A549 (cell line): Measurements from ENCODE around the gene OCIAD2. TPM values are rescaled to one million over a fixed set of nuclear protein-coding genes. Genes with fewer than 3 reads are reported as not detected.
A peak's percentile ranks its signal among the peaks of the same experiment; 100 is the strongest.
"Not testable (repeated sequence)": the region's sequence is repeated elsewhere in the genome, so short reads cannot be mapped to it uniquely, and the experiment has no call there.

Experiments used
- ATAC-seq, 2 experiments: fragments of 200-7000 bp in 1 of 2; fragments of >200 bp in 1 of 2; cut with Nextera tagmentation in 1 of 2; cut with Tn5 transposase in 1 of 2; 3 replicates each; pipeline versions ENCODE4 v1.8.0 to v1.9.1; 2018 to 2020; ENCODE audit warnings: mild to moderate bottlenecking in 1 of 2, moderate library complexity in 1 of 2
- CTCF ChIA-PET: fragments of 300-600 bp; sonication (Branson Sonifier 250); formaldehyde crosslinking; extraction: SDS; loops from one replicate; lab custom pipeline; 2021; ENCODE audit warnings: antibody characterized with exemption, inconsistent platforms; lab: Yijun Ruan, JAX
- POLR2A ChIA-PET: fragments of 350-600 bp; formaldehyde crosslinking; extraction: SDS; loops from one replicate; lab custom pipeline; 2021; ENCODE audit warnings: antibody characterized with exemption, inconsistent platforms; lab: Yijun Ruan, JAX
- DNase-seq, 2 experiments: peaks; one replicate each; pipeline versions ENCODE4 v3.0.0 to v3.0.0-alpha.2; 2011 to 2016; ENCODE audit warnings: low read depth in 1 of 2, low spot score in 1 of 2
- FAIRE-seq: peaks from 2 replicates; lab custom pipeline; 2011; peaks lifted over from hg19 to GRCh38; lab: Jason Lieb, UNC
- H3K27ac ChIP-seq, 2 experiments: fragments of >200 bp; sonication (Bioruptor Twin); formaldehyde crosslinking; 3 replicates each; pipeline ENCODE4 v1.5.1; 2016 to 2017
- H3K4me1 ChIP-seq: fragments of >200 bp; sonication (Bioruptor Twin); formaldehyde crosslinking; 3 replicates; pipeline ENCODE4 v1.6.1; 2016
- H3K4me2 ChIP-seq: fragments of >200 bp; sonication (Bioruptor Twin); formaldehyde crosslinking; 3 replicates; pipeline ENCODE4 v1.6.1; 2016
- H3K4me3 ChIP-seq: fragments of >200 bp; sonication (Bioruptor Twin); formaldehyde crosslinking; 3 replicates; pipeline ENCODE4 v1.5.1; 2016
- H3K9me3 ChIP-seq: fragments of >200 bp; sonication (Bioruptor Twin); formaldehyde crosslinking; 3 replicates; pipeline ENCODE4 v1.6.1; 2016
- CBX2 ChIP-seq: fragments of 200-600 bp; sonication (generic); IDR thresholded peaks from 2 replicates; pipeline ENCODE4 v1.6.1; 2016; ENCODE audit warnings: low read depth, mild to moderate bottlenecking, borderline replicate concordance
- CEBPB ChIP-seq, 2 experiments: fragments of >200 bp in 1 of 2; sonication (Bioruptor Twin) in 1 of 2; formaldehyde crosslinking in 1 of 2; IDR thresholded peaks; 2 replicates each; pipeline ENCODE4 v1.6.1; 2012 to 2016
- EHMT2 ChIP-seq: fragments of 200-600 bp; sonication (generic); IDR thresholded peaks from 2 replicates; pipeline ENCODE4 v1.6.1; 2016; ENCODE audit warnings: antibody characterized with exemption, low read depth, mild to moderate bottlenecking, moderate library complexity
- EP300 ChIP-seq, 2 experiments: fragments of >200 bp; sonication (Bioruptor Twin); formaldehyde crosslinking; IDR thresholded peaks; 2 replicates in 1 of 2; 3 replicates in 1 of 2; pipeline ENCODE4 v1.6.1; 2016 to 2017
- FOSL2 ChIP-seq, 2 experiments: fragments of 450-650 bp in 1 of 2; fragments of >200 bp in 1 of 2; sonication (Bioruptor Twin) in 1 of 2; formaldehyde crosslinking; IDR thresholded peaks; 2 replicates each; pipeline versions ENCODE4 v1.5.0 to v1.6.1; 2016 to 2020; ENCODE audit warnings: mild to moderate bottlenecking in 1 of 2, moderate library complexity in 1 of 2
- GATA3 ChIP-seq: IDR thresholded peaks from 2 replicates; pipeline ENCODE4 v1.6.1; 2012; ENCODE audit warnings: borderline replicate concordance
- HDAC2 ChIP-seq: fragments of 200-600 bp; sonication (generic); IDR thresholded peaks from 2 replicates; pipeline ENCODE4 v1.6.1; 2016
- HEYL ChIP-seq: fragments of 250-450 bp; sonication (Bioruptor Pico); IDR thresholded peaks from 2 replicates; pipeline ENCODE4 v1.8.0; 2021; ENCODE audit warnings: mild to moderate bottlenecking, moderate library complexity
- JUN ChIP-seq, 2 experiments: fragments of >200 bp; sonication (Bioruptor Twin); formaldehyde crosslinking; IDR thresholded peaks; 2 replicates in 1 of 2; 3 replicates in 1 of 2; pipeline ENCODE4 v1.6.1; 2016 to 2017
- KDM5A ChIP-seq: fragments of 200-600 bp; sonication (generic); IDR thresholded peaks from 2 replicates; pipeline ENCODE4 v1.6.1; 2016; ENCODE audit warnings: antibody characterized with exemption, mild to moderate bottlenecking
- NFE2L2 ChIP-seq: fragments of 150-350 bp; conservative IDR thresholded peaks from 2 replicates; pipeline ENCODE4 v1.6.1; 2014; ENCODE audit warnings: low read length
- NPAS2 ChIP-seq: fragments of 250-450 bp; sonication (Bioruptor Pico); IDR thresholded peaks from 2 replicates; pipeline ENCODE4 v1.8.0; 2022; ENCODE audit warnings: mild to moderate bottlenecking, moderate library complexity, borderline replicate concordance
- NR3C1 ChIP-seq: fragments of >200 bp; sonication (Bioruptor Twin); formaldehyde crosslinking; IDR thresholded peaks from 3 replicates; pipeline ENCODE4 v1.6.1; 2017
- POLR2A ChIP-seq: IDR thresholded peaks from 2 replicates; pipeline ENCODE4 v1.6.1; 2012; ENCODE audit warnings: mild to moderate bottlenecking, low read length
- POLR2AphosphoS2 ChIP-seq: conservative IDR thresholded peaks from 2 replicates; pipeline ENCODE4 v1.6.1; 2012; ENCODE audit warnings: low read length, improper control_type of control experiment, inconsistent platforms
- RARB ChIP-seq: fragments of 250-450 bp; sonication (Bioruptor Pico); IDR thresholded peaks from 2 replicates; pipeline ENCODE4 v1.8.0; 2021; ENCODE audit warnings: mild to moderate bottlenecking, moderate library complexity
- REST ChIP-seq: fragments of 200-600 bp; sonication (generic); IDR thresholded peaks from 2 replicates; pipeline ENCODE4 v1.6.1; 2016; ENCODE audit warnings: antibody characterized with exemption, mild to moderate bottlenecking, moderate library complexity
- SMC3 ChIP-seq: fragments of >200 bp; sonication (Bioruptor Twin); formaldehyde crosslinking; IDR thresholded peaks from 3 replicates; pipeline ENCODE4 v1.6.1; 2018; ENCODE audit warnings: inconsistent platforms
- TP53 ChIP-seq: fragments of 250-450 bp; sonication (Bioruptor Pico); IDR thresholded peaks from 2 replicates; pipeline ENCODE4 v1.5.0; 2021; ENCODE audit warnings: mild to moderate bottlenecking, moderate library complexity
- ZNF302 ChIP-seq: fragments of 250-450 bp; sonication (Bioruptor Pico); IDR thresholded peaks from 2 replicates; pipeline ENCODE4 v1.9.0; 2021; ENCODE audit warnings: inconsistent platforms, mild to moderate bottlenecking, moderate library complexity
- WGBS: methylation state at CpG from one replicate; pipeline ENCODE4 v1.1.6; 2017; ENCODE audit errors: missing lambda C conversion rate; 5-methylcytosine and 5-hydroxymethylcytosine counted together
- polyA plus RNA-seq, 4 experiments: library from polyadenylated mRNA; depleted of rRNA in 3 of 4; stranded (reverse); fragments of >200 nt; fragmentation: RNase III in 1 of 4; extraction: RNeasy Plus Mini Kit Qiagen cat#74134 plus additional on column Dnase treatment in 1 of 4; gene quantifications; 2 replicates in 3 of 4; 3 replicates in 1 of 4; pipeline ENCODE4 v1.2.3, GENCODE V29; 2011 to 2017

The OCIAD2 gene
- polyA plus RNA-seq, 2 of the 4 experiments (the other 2 are of a cell fraction): 141 to 170 TPM

- H3K4me2 ChIP-seq: no peak overlapping the region
- FAIRE-seq: no peak
- ChIA-PET POLR2A (no interaction called here), CTCF (interaction anchor here (1.2 to 1.7 kb wide), 3 partner anchors 10 to 32 kb away, joined by 3 to 7 read pairs (median 3); no protein-coding TSS in a partner anchor)
- H3K4me1 ChIP-seq: no peaks in the 10 kb centered on the region
- no peak for TF ChIP-seq CEBPB (IDR thresholded peaks at IDR 0.05)
- TF ChIP-seq FOSL2 (IDR thresholded peaks at IDR 0.05): no peak
- no peak for TF ChIP-seq FOSL2 (CRISPR knock-in tag; IDR thresholded peaks at IDR 0.05)
- TF ChIP-seq REST: no peak
- TF ChIP-seq JUN (IDR thresholded peaks at IDR 0.05): no peak
- no peak for TF ChIP-seq SMC3
- TF ChIP-seq HEYL (CRISPR knock-in tag): no peak
- H3K4me3 ChIP-seq: no peak overlapping the region
- WGBS: 85% methylated on average over 4 of the region's 4 CpGs
- DNase-seq: peak in 1 of 2 experiments; percentile 10
- H3K9me3 ChIP-seq: no peaks in the 10 kb centered on the region
- ATAC-seq: peak in 1 of 2 experiments; percentile 33; a peak in 1 of 6 replicates
- H3K27ac ChIP-seq: no peak overlapping the region
Observed at GRCh38 chr4:48930654-48931053, 24.1 kb upstream of the OCIAD2 start.

- Histone ChIP-seq H3K4me2 (no peak overlapping the region), H3K4me3 (no peak overlapping the region), H3K4me1 (no peaks in the 10 kb centered on the region), H3K27ac (no peak overlapping the region), H3K9me3 (no peaks in the 10 kb centered on the region)
- DNase-seq (no peak), ATAC-seq (no peak), FAIRE-seq (no peak)
- POLR2A ChIA-PET: no interaction called here
- CTCF ChIA-PET: no interaction called here
- 78% methylated on average over 4 of the region's 4 CpGs for WGBS
- TF ChIP-seq POLR2A (no peak), HDAC2 (no peak), ZNF302 (CRISPR knock-in tag) (no peak), NR3C1 (no peak), GATA3 (no peak), EHMT2 (no peak), EP300 (IDR thresholded peaks at IDR 0.05) (no peak), RARB (CRISPR knock-in tag) (no peak), NPAS2 (CRISPR knock-in tag) (no peak), CEBPB (IDR thresholded peaks at IDR 0.05) (no peak), NFE2L2 (no peak), REST (no peak), CBX2 (no peak), FOSL2 (IDR thresholded peaks at IDR 0.05) (no peak), FOSL2 (CRISPR knock-in tag; IDR thresholded peaks at IDR 0.05) (no peak), KDM5A (no peak), SMC3 (no peak), POLR2AphosphoS2 (no peak), TP53 (CRISPR knock-in tag) (no peak)
- TF ChIP-seq, all 56 proteins: peak for 0
Observed at GRCh38 chr4:48924416-48924815, 17.8 kb upstream of the OCIAD2 start.

GRCh38 chr4:48923065-48923464 is 16.5 kb upstream of the OCIAD2 start:
- FAIRE-seq, H3K27ac ChIP-seq, CTCF ChIA-PET, H3K4me2 ChIP-seq, H3K4me3 ChIP-seq, POLR2A ChIA-PET, H3K9me3 ChIP-seq, H3K4me1 ChIP-seq, ATAC-seq, DNase-seq: not testable (repeated sequence)
- no CpG with 5 or more reads among the region's 7 CpGs for WGBS
